ENCODE results near the gene TMED6.

Gene TMED6

GRCh38 chr16:69330286-69331109 lies 21.1 kb downstream of the TMED6 start, which contains the start of gene PDF:
Gene PDF, minus strand, starts transcription at chr16:69330588. Its CDS starts 18 bp downstream, at chr16:69330570.
- TF ChIP-seq, protein P1, sequence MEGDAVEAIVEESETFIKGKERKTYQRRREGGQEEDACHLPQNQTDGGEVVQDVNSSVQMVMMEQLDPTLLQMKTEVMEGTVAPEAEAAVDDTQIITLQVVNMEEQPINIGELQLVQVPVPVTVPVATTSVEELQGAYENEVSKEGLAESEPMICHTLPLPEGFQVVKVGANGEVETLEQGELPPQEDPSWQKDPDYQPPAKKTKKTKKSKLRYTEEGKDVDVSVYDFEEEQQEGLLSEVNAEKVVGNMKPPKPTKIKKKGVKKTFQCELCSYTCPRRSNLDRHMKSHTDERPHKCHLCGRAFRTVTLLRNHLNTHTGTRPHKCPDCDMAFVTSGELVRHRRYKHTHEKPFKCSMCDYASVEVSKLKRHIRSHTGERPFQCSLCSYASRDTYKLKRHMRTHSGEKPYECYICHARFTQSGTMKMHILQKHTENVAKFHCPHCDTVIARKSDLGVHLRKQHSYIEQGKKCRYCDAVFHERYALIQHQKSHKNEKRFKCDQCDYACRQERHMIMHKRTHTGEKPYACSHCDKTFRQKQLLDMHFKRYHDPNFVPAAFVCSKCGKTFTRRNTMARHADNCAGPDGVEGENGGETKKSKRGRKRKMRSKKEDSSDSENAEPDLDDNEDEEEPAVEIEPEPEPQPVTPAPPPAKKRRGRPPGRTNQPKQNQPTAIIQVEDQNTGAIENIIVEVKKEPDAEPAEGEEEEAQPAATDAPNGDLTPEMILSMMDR (IDR thresholded peaks at IDR 0.05) = no peak
- peaks cover 24% of the 10 kb centered on the region for H3K4me1 ChIP-seq
- H3K36me3 ChIP-seq (ENCODE audit: control insufficient read depth, insufficient read depth, low read length) = no peaks in the 10 kb centered on the region

GRCh38 chr16:69329369-69330285 lies 22.0 kb downstream of the TMED6 start:
- Histone ChIP-seq H3K4me2 (ENCODE audit: low read length) (peak overlapping the region; percentile 55), H3K79me2 (peaks cover 16% of the 10 kb centered on the region), H3K27ac (peak overlapping the region; percentile 61), H3K36me3 (ENCODE audit: control insufficient read depth, insufficient read depth, low read length) (no peaks in the 10 kb centered on the region), H3K4me3 (ENCODE audit: low read depth, low read length) (peak overlapping the region; percentile 66), H2AFZ (peak overlapping the region; percentile 88), H3K4me1 (peaks cover 24% of the 10 kb centered on the region), H3K9ac (no peak overlapping the region), H3K27me3 (ENCODE audit: control insufficient read depth, insufficient read depth, low read length) (no peaks in the 10 kb centered on the region), H3K9me3 (ENCODE audit: control insufficient read depth, low read length) (no peaks in the 10 kb centered on the region)
- TF ChIP-seq, protein P1 (IDR thresholded peaks at IDR 0.05) = no peak

More at GRCh38 chr16:69330286-69331109, 21.1 kb downstream of the TMED6 start, which contains the start of gene PDF:
- Histone ChIP-seq H3K9ac (no peak within 1 kb of the TSS), H3K4me3 (ENCODE audit: low read depth, low read length) (peak within 1 kb of the TSS; percentile 66), H3K27ac (peak within 1 kb of the TSS; percentile 80), H3K79me2 (peaks cover 24% of the 10 kb centered on the region), H3K4me2 (ENCODE audit: low read length) (peak within 1 kb of the TSS; percentile 89), H3K27me3 (ENCODE audit: control insufficient read depth, insufficient read depth, low read length) (no peaks in the 10 kb centered on the region), H3K9me3 (ENCODE audit: control insufficient read depth, low read length) (no peaks in the 10 kb centered on the region), H2AFZ (peak within 1 kb of the TSS; percentile 88)

DNA sequence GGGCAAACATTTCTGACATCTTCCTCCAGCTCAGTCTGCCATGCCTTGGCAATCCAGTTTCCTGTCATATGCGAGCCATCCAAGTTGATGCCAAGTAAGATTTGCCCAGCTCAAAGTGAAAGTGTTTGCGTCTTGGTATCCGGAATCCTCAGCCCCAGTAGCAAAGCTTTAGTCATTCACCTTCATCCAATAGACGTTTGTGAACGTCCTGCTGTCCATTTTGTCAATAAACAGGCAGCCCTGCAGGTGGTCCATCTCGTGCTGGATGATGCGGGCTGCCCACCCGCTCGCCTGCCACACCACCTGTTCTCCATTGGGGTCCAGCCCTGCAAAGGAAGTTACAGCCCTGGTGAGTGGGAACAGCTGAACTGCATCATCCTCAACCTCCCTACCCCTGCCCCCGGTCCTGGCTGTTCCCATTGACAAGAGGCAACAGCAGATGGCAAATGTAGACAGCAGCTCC lies 22.7 kb downstream of the TMED6 start:
- peak overlapping the region; percentile 66 for H3K4me3 ChIP-seq (ENCODE audit: low read depth, low read length)
- peaks cover 27% of the 10 kb centered on the region for H3K4me1 ChIP-seq
- H3K4me2 ChIP-seq (ENCODE audit: low read length) = peak overlapping the region; percentile 55
- no peaks in the 10 kb centered on the region for H3K27me3 ChIP-seq (ENCODE audit: control insufficient read depth, insufficient read depth, low read length)
- no peaks in the 10 kb centered on the region for H3K36me3 ChIP-seq (ENCODE audit: control insufficient read depth, insufficient read depth, low read length)
- H3K27ac ChIP-seq = peak overlapping the region; percentile 37
- TF ChIP-seq, protein P1 (IDR thresholded peaks at IDR 0.05) = no peak
- H3K79me2 ChIP-seq = peaks cover 13% of the 10 kb centered on the region
- no peak overlapping the region for H3K9ac ChIP-seq
- no peak overlapping the region for H2AFZ ChIP-seq
- H3K9me3 ChIP-seq (ENCODE audit: control insufficient read depth, low read length) = no peaks in the 10 kb centered on the region

- H3K4me3 ChIP-seq (ENCODE audit: low read depth, low read length) = no peak overlapping the region
- H3K27me3 ChIP-seq (ENCODE audit: control insufficient read depth, insufficient read depth, low read length) = no peaks in the 10 kb centered on the region
- no peak overlapping the region for H3K9ac ChIP-seq
- TF ChIP-seq, protein P1 (IDR thresholded peaks at IDR 0.05) = no peak
- H3K4me2 ChIP-seq (ENCODE audit: low read length) = peak overlapping the region; percentile 84
- H3K4me1 ChIP-seq = peaks cover 27% of the 10 kb centered on the region
- peaks cover 18% of the 10 kb centered on the region for H3K79me2 ChIP-seq
- no peak overlapping the region for H2AFZ ChIP-seq
- no peaks in the 10 kb centered on the region for H3K9me3 ChIP-seq (ENCODE audit: control insufficient read depth, low read length)
- peak overlapping the region; percentile 81 for H3K27ac ChIP-seq
- no peaks in the 10 kb centered on the region for H3K36me3 ChIP-seq (ENCODE audit: control insufficient read depth, insufficient read depth, low read length)
Measured at GRCh38 chr16:69327585-69328310, 23.8 kb downstream of the TMED6 start.

Data from parathyroid adenoma (tissue), 2 donors.